H9 (cell line): ENCODE measurements around the gene DENND1A. TPM values are rescaled to one million over a fixed set of nuclear protein-coding genes. Genes with fewer than 3 reads are reported as not detected.

Experiments used
- DNase-seq: peaks from one replicate; pipeline ENCODE4 v3.0.0-alpha.2; 2017
- H2AFZ ChIP-seq: one replicate; pipeline ENCODE4 v1.6.1; 2013; ENCODE audit warnings: mild to moderate bottlenecking, low read length, control low read depth, moderate library complexity
- H2AK5ac ChIP-seq: 2 replicates; pipeline ENCODE4 v1.6.1; 2013; ENCODE audit warnings: low read length, control low read depth, mixed read lengths; ENCODE audit not compliant: insufficient read length
- H2BK120ac ChIP-seq: one replicate; pipeline ENCODE4 v1.6.1; 2013; ENCODE audit warnings: low read depth, mild to moderate bottlenecking, low read length, control low read depth, inconsistent platforms; ENCODE audit not compliant: poor library complexity, severe bottlenecking
- H2BK12ac ChIP-seq: 2 replicates; pipeline ENCODE4 v1.6.1; 2013; ENCODE audit warnings: low read length, control low read depth, mixed read lengths, low read depth; ENCODE audit not compliant: insufficient read length
- H2BK15ac ChIP-seq: 2 replicates; pipeline ENCODE4 v1.6.1; 2013; ENCODE audit warnings: low read depth, low read length, control low read depth
- H2BK20ac ChIP-seq: one replicate; pipeline ENCODE4 v1.6.1; 2013; ENCODE audit warnings: low read depth, mild to moderate bottlenecking, low read length, control low read depth, inconsistent platforms; ENCODE audit not compliant: poor library complexity, severe bottlenecking
- H2BK5ac ChIP-seq: 2 replicates; pipeline ENCODE4 v1.6.1; 2013; ENCODE audit warnings: low read length, control low read depth, mixed read lengths; ENCODE audit not compliant: insufficient read length
- H3K14ac ChIP-seq: 2 replicates; pipeline ENCODE4 v1.6.1; 2013; ENCODE audit warnings: low read length, control low read depth; ENCODE audit not compliant: insufficient read depth
- H3K18ac ChIP-seq: 2 replicates; pipeline ENCODE4 v1.6.1; 2013; ENCODE audit warnings: low read depth, mild to moderate bottlenecking, mixed read lengths, low read length, control low read depth; ENCODE audit not compliant: insufficient read length
- H3K23ac ChIP-seq: 2 replicates; pipeline ENCODE4 v1.6.1; 2013; ENCODE audit warnings: low read length, control low read depth, mixed read lengths, low read depth; ENCODE audit not compliant: insufficient read length
- H3K23me2 ChIP-seq: 2 replicates; pipeline ENCODE4 v1.6.1; 2013; ENCODE audit warnings: low read depth, mild to moderate bottlenecking, mixed read lengths, low read length, control low read depth; ENCODE audit not compliant: insufficient read length, poor library complexity, severe bottlenecking
- H3K27ac ChIP-seq: 2 replicates; pipeline ENCODE4 v1.5.1; 2013; ENCODE audit warnings: low read length, control low read depth, mixed read lengths, low read depth; ENCODE audit not compliant: insufficient read length
- H3K27me3 ChIP-seq: 2 replicates; pipeline ENCODE4 v1.6.1; 2013; ENCODE audit warnings: low read length, control low read depth, inconsistent platforms; ENCODE audit not compliant: insufficient read depth
- H3K4ac ChIP-seq: 2 replicates; pipeline ENCODE4 v1.6.1; 2013; ENCODE audit warnings: low read depth, mild to moderate bottlenecking, control low read depth, inconsistent platforms, low read length, moderate library complexity
- H3K4me1 ChIP-seq: 2 replicates; pipeline ENCODE4 v1.6.1; 2013; ENCODE audit warnings: low read length, control low read depth, inconsistent platforms; ENCODE audit not compliant: insufficient read depth
- H3K4me2 ChIP-seq: 2 replicates; pipeline ENCODE4 v1.6.1; 2013; ENCODE audit warnings: low read length, control low read depth, mixed read lengths; ENCODE audit not compliant: insufficient read length, insufficient read depth
- H3K56ac ChIP-seq: 2 replicates; pipeline ENCODE4 v1.6.1; 2013; ENCODE audit warnings: low read depth, mild to moderate bottlenecking, mixed read lengths, low read length, control low read depth; ENCODE audit not compliant: insufficient read length
- H3K79me1 ChIP-seq: 2 replicates; pipeline ENCODE4 v1.6.1; 2013; ENCODE audit warnings: low read depth, mild to moderate bottlenecking, moderate library complexity, low read length, control low read depth, inconsistent platforms; ENCODE audit not compliant: insufficient read depth, poor library complexity, severe bottlenecking
- H3K79me2 ChIP-seq: 2 replicates; pipeline ENCODE4 v1.6.1; 2013; ENCODE audit warnings: low read length, control low read depth, inconsistent platforms; ENCODE audit not compliant: insufficient read depth
- H3K9ac ChIP-seq: 2 replicates; pipeline ENCODE4 v1.6.1; 2013; ENCODE audit warnings: low read length, control low read depth, mixed read lengths; ENCODE audit not compliant: insufficient read length; ENCODE audit errors: extremely low read depth
- H3K9me3 ChIP-seq: one replicate; pipeline ENCODE4 v1.6.1; 2013; ENCODE audit warnings: low read depth, low read length, inconsistent platforms; ENCODE audit not compliant: control insufficient read depth
- H3T11ph ChIP-seq: one replicate; pipeline ENCODE4 v1.6.1; 2013; ENCODE audit warnings: mild to moderate bottlenecking, low read length, control low read depth, inconsistent platforms
- H4K20me1 ChIP-seq: one replicate; pipeline ENCODE4 v1.6.1; 2013; ENCODE audit not compliant: control insufficient read depth, insufficient read length, insufficient read depth
- H4K5ac ChIP-seq: 2 replicates; pipeline ENCODE4 v1.6.1; 2013; ENCODE audit warnings: low read depth, mild to moderate bottlenecking, mixed read lengths, low read length, control low read depth; ENCODE audit not compliant: insufficient read length
- H4K8ac ChIP-seq: replicated peaks from 2 replicates; pipeline ENCODE4 v1.6.1; 2013; ENCODE audit warnings: low read length, control low read depth, mixed read lengths, low read depth; ENCODE audit not compliant: insufficient read length
- H4K91ac ChIP-seq: 2 replicates; pipeline ENCODE4 v1.6.1; 2013; ENCODE audit warnings: low read depth, mild to moderate bottlenecking, moderate library complexity, mixed read lengths, low read length, control low read depth; ENCODE audit not compliant: insufficient read length
- H3K27ac Mint-ChIP-seq, 3 experiments: 2 replicates in 2 of 3; 3 replicates in 1 of 3; pipeline ENCODE4 v1.8.0; 2020 to 2021; ENCODE audit warnings: mixed read lengths in 3 of 3, mild to moderate bottlenecking in 1 of 3, moderate library complexity in 1 of 3
- H3K27me3 Mint-ChIP-seq: 2 replicates; pipeline ENCODE4 v1.8.0; 2021; ENCODE audit warnings: low read depth, mild to moderate bottlenecking, moderate library complexity, mixed read lengths
- H3K36me3 Mint-ChIP-seq, 3 experiments: 2 replicates in 2 of 3; 3 replicates in 1 of 3; pipeline ENCODE4 v1.8.0; 2020 to 2021; ENCODE audit warnings: low read depth in 3 of 3, mixed read lengths in 3 of 3; ENCODE audit not compliant: insufficient read depth in 1 of 3
- H3K4me1 Mint-ChIP-seq, 2 experiments: 2 replicates each; pipeline ENCODE4 v1.8.0; 2020; ENCODE audit warnings: mixed read lengths in 2 of 2
- H3K4me3 Mint-ChIP-seq, 2 experiments: 2 replicates in 1 of 2; 3 replicates in 1 of 2; pipeline ENCODE4 v1.8.0; 2020 to 2021; ENCODE audit warnings: mild to moderate bottlenecking in 2 of 2, mixed read lengths in 2 of 2, moderate library complexity in 1 of 2
- H3K9me3 Mint-ChIP-seq, 2 experiments: 2 replicates in 1 of 2; 3 replicates in 1 of 2; pipeline ENCODE4 v1.8.0; 2020; ENCODE audit warnings: mild to moderate bottlenecking in 2 of 2, mixed read lengths in 2 of 2, moderate library complexity in 1 of 2
- CTCF ChIP-seq: fragments of 200-600 bp; sonication (generic); conservative IDR thresholded peaks from 3 replicates; pipeline ENCODE4 v1.8.0; 2021; ENCODE audit warnings: antibody characterized with exemption, mild to moderate bottlenecking
- WGBS: extraction: QIAGEN DNeasy Blood & Tissue Kit; methylation state at CpG from one replicate; pipeline ENCODE4 v1.1.7; 2013; ENCODE audit warnings: missing lambda C conversion rate, low lambda C conversion rate, mixed read lengths; ENCODE audit not compliant: insufficient read length; ENCODE audit errors: extremely low coverage; 5-methylcytosine and 5-hydroxymethylcytosine counted together
- total RNA-seq: library from RNA; stranded (reverse); gene quantifications from 2 replicates; pipeline ENCODE4 v1.2.1, GENCODE V29; 2021

Gene DENND1A
- total RNA-seq, 1 experiment from 2014 or later, result 20.4 TPM

- Histone ChIP-seq H2BK120ac (no peak overlapping the region), H2BK5ac (no peak overlapping the region), H3K79me1 (no peaks in the 10 kb centered on the region), H3K14ac (no peak overlapping the region), H4K5ac (no peak overlapping the region), H4K20me1 (no peaks in the 10 kb centered on the region), H4K91ac (no peak overlapping the region), H2BK20ac (no peak overlapping the region), H3K79me2 (no peaks in the 10 kb centered on the region), H3K18ac (no peak overlapping the region), H3K27ac (no peak overlapping the region), H2AFZ (no peak overlapping the region), H2AK5ac (no peak overlapping the region), H3K4ac (no peak overlapping the region), H3K56ac (no peak overlapping the region), H2BK12ac (no peak overlapping the region), H3T11ph (no peak overlapping the region), H3K23me2 (no peaks in the 10 kb centered on the region), H3K4me1 (no peaks in the 10 kb centered on the region), H3K27me3 (no peaks in the 10 kb centered on the region), H3K4me2 (no peak overlapping the region), H3K23ac (no peak overlapping the region), H3K9ac (no peak overlapping the region), H4K8ac (no peak overlapping the region), H2BK15ac (no peak overlapping the region), H3K9me3 (no peaks in the 10 kb centered on the region)
- H3K9me3 Mint-ChIP-seq, result no peaks in the 10 kb centered on the region; a peak in 1 of 5 replicates
- no CpG with 5 or more reads among the region's 2 CpGs for WGBS
- no peak for TF ChIP-seq CTCF
- DNase-seq, result no peak
- no peak overlapping the region for H3K4me3 Mint-ChIP-seq
- peaks cover 44% of the 10 kb centered on the region for H3K27me3 Mint-ChIP-seq
- no peaks in the 10 kb centered on the region for H3K36me3 Mint-ChIP-seq
- H3K27ac Mint-ChIP-seq, result no peak overlapping the region
- H3K4me1 Mint-ChIP-seq, result peaks cover 20 to 32% of the 10 kb centered on the region in 2 experiments
These were observed 27.8 kb upstream of the DENND1A start for GRCh38 chr9:123957731-123958130.
